HUDEP-2 (cell line): Measurements from ENCODE around the gene PLA2R1.
A peak's percentile ranks its signal among the peaks of the same experiment; 100 is the strongest.
"Not testable (repeated sequence)": the region's sequence is repeated elsewhere in the genome, so short reads cannot be mapped to it uniquely, and the experiment has no call there.

Source experiments
- DNase-seq, 76 experiments: peaks; one replicate each; lab custom pipeline; 2025; ENCODE audit not compliant: unreplicated experiment in 76 of 76; lab: John Stamatoyannopoulos, UW

Gene PLA2R1

GRCh38 chr2:159985656-159986055 lies 76.8 kb downstream of the PLA2R1 start:
- no peak for DNase-seq

GRCh38 chr2:159984034-159984433 lies 78.4 kb downstream of the PLA2R1 start:
- no peak for DNase-seq

- DNase-seq, result no peak
These were observed 79.3 kb downstream of the PLA2R1 start for GRCh38 chr2:159982842-159983785.

- DNase-seq, result no peak
These were observed 80.1 kb downstream of the PLA2R1 start for GRCh38 chr2:159982270-159982669.

GRCh38 chr2:159976527-159977160 lies 85.8 kb downstream of the PLA2R1 start:
- no peak for DNase-seq

GRCh38 chr2:159973325-159973724 lies 89.1 kb downstream of the PLA2R1 start:
- no peak for DNase-seq

GRCh38 chr2:159971365-159972152 lies 90.9 kb downstream of the PLA2R1 start:
- no peak for DNase-seq

GRCh38 chr2:159970548-159970947 lies 91.9 kb downstream of the PLA2R1 start:
- not testable (repeated sequence) for DNase-seq

- peak in 9 of 76 experiments; percentile 0 to 18 (median 3) for DNase-seq
These were observed 94.0 kb downstream of the PLA2R1 start for GRCh38 chr2:159968279-159968900.

GRCh38 chr2:159963700-159964099 lies 98.7 kb downstream of the PLA2R1 start:
- no peak for DNase-seq

GRCh38 chr2:159962513-159962912 lies 99.9 kb downstream of the PLA2R1 start:
- DNase-seq, result not testable (repeated sequence)

GRCh38 chr2:159961451-159961850 lies 101.0 kb downstream of the PLA2R1 start:
- DNase-seq, result no peak

- no peak for DNase-seq
These were observed 101.4 kb downstream of the PLA2R1 start for GRCh38 chr2:159961037-159961436.

GRCh38 chr2:159960414-159960813 lies 102.0 kb downstream of the PLA2R1 start:
- no peak for DNase-seq

- DNase-seq, result no peak
These were observed 103.3 kb downstream of the PLA2R1 start for GRCh38 chr2:159959136-159959535.

- DNase-seq, result no peak
These were observed 109.1 kb downstream of the PLA2R1 start for GRCh38 chr2:159953136-159953823.

- no peak for DNase-seq
These were observed 116.0 kb downstream of the PLA2R1 start for GRCh38 chr2:159946326-159946999.

GRCh38 chr2:159944874-159945273 lies 117.5 kb downstream of the PLA2R1 start:
- DNase-seq, result no peak

- no peak for DNase-seq
These were observed 120.3 kb downstream of the PLA2R1 start for GRCh38 chr2:159942146-159942545.

GRCh38 chr2:159941729-159942128 lies 120.7 kb downstream of the PLA2R1 start:
- DNase-seq, result no peak
